Mesothelial cell of epicardium (in vitro differentiated cells): ENCODE data around the gene FNDC3B. TPM values are rescaled to one million over a fixed set of nuclear protein-coding genes. Genes with fewer than 3 reads are reported as not detected.

ENCODE experiments used
- DNase-seq, 2 experiments: peaks; one replicate each; pipeline ENCODE4 v3.0.0; 2021; ENCODE audit warnings: low spot score in 2 of 2; ENCODE audit not compliant: unreplicated experiment in 2 of 2
- H3K27ac Mint-ChIP-seq: 2 replicates; pipeline ENCODE4 v1.8.0; 2021; ENCODE audit warnings: mixed read lengths
- H3K27me3 Mint-ChIP-seq: 2 replicates; pipeline ENCODE4 v1.8.0; 2021; ENCODE audit warnings: low read depth, mixed read lengths
- H3K36me3 Mint-ChIP-seq: 2 replicates; pipeline ENCODE4 v1.8.0; 2021; ENCODE audit warnings: mixed read lengths
- H3K4me1 Mint-ChIP-seq: 2 replicates; pipeline ENCODE4 v1.8.0; 2021; ENCODE audit warnings: mixed read lengths
- H3K4me3 Mint-ChIP-seq: 2 replicates; pipeline ENCODE4 v1.8.0; 2021; ENCODE audit warnings: mild to moderate bottlenecking, moderate library complexity, mixed read lengths
- H3K9me3 Mint-ChIP-seq: 2 replicates; pipeline ENCODE4 v1.8.0; 2021; ENCODE audit warnings: mixed read lengths
- CTCF ChIP-seq: fragments of 200-600 bp; sonication (generic); IDR thresholded peaks from one replicate; pipeline ENCODE4 v1.5.0; 2021; ENCODE audit warnings: antibody characterized with exemption; ENCODE audit not compliant: unreplicated experiment
- total RNA-seq: library from RNA; stranded (reverse); gene quantifications from 3 replicates; pipeline ENCODE4 v1.2.1, GENCODE V29; 2021

The FNDC3B gene
- total RNA-seq, 1 donor from 2014 or later: 131 TPM

- no peak for DNase-seq
- Mint-ChIP-seq H3K9me3 (peaks cover 7% of the 10 kb centered on the region), H3K27me3 (no peaks in the 10 kb centered on the region), H3K27ac (peak overlapping the region; percentile 57), H3K4me3 (no peak overlapping the region), H3K36me3 (peaks cover 48% of the 10 kb centered on the region), H3K4me1 (peaks cover 16% of the 10 kb centered on the region)
- no peak for TF ChIP-seq CTCF
Measured at GRCh38 chr3:172347895-172348679, 308.7 kb downstream of the FNDC3B start.

GRCh38 chr3:172351895-172352466 lies 312.6 kb downstream of the FNDC3B start:
- no peak for DNase-seq
- peaks cover 7% of the 10 kb centered on the region for H3K9me3 Mint-ChIP-seq
- no peaks in the 10 kb centered on the region for H3K27me3 Mint-ChIP-seq
- peaks cover 24% of the 10 kb centered on the region for H3K4me1 Mint-ChIP-seq
- no peak for TF ChIP-seq CTCF
- H3K36me3 Mint-ChIP-seq: peaks cover 51% of the 10 kb centered on the region
- no peak overlapping the region for H3K27ac Mint-ChIP-seq
- H3K4me3 Mint-ChIP-seq: no peak overlapping the region

- H3K9me3 Mint-ChIP-seq: peaks cover 7% of the 10 kb centered on the region
- H3K27me3 Mint-ChIP-seq: no peaks in the 10 kb centered on the region
- TF ChIP-seq CTCF: no peak
- no peak overlapping the region for H3K27ac Mint-ChIP-seq
- H3K36me3 Mint-ChIP-seq: peaks cover 52% of the 10 kb centered on the region
- H3K4me3 Mint-ChIP-seq: no peak overlapping the region
- peaks cover 17% of the 10 kb centered on the region for H3K4me1 Mint-ChIP-seq
- no peak for DNase-seq
Measured at GRCh38 chr3:172352786-172353185, 313.4 kb downstream of the FNDC3B start.

- no peak for DNase-seq
- Mint-ChIP-seq H3K36me3 (peaks cover 44% of the 10 kb centered on the region), H3K27me3 (no peaks in the 10 kb centered on the region), H3K4me3 (no peak overlapping the region), H3K27ac (peak overlapping the region; percentile 59), H3K4me1 (peaks cover 8% of the 10 kb centered on the region), H3K9me3 (peaks cover 7% of the 10 kb centered on the region)
- TF ChIP-seq CTCF: no peak
Measured at GRCh38 chr3:172354931-172355499, 315.6 kb downstream of the FNDC3B start.

- Mint-ChIP-seq H3K4me3 (no peak overlapping the region), H3K36me3 (peaks cover 49% of the 10 kb centered on the region), H3K27ac (peak overlapping the region; percentile 72), H3K4me1 (peaks cover 8% of the 10 kb centered on the region), H3K27me3 (no peaks in the 10 kb centered on the region), H3K9me3 (peaks cover 7% of the 10 kb centered on the region)
- DNase-seq: no peak
- TF ChIP-seq CTCF: no peak
Measured at GRCh38 chr3:172355836-172356235, 316.5 kb downstream of the FNDC3B start.
